ENCODE data around the gene DIDO1. TPM values are rescaled to one million over a fixed set of nuclear protein-coding genes. Genes with fewer than 3 reads are reported as not detected.

DIDO1 gene
- total and polyA plus RNA-seq, 2 of the 13 experiments (the other 11 are each of a cell fraction or from before 2014, with no cell fraction given): 75.0 to 75.1 TPM

DNA sequence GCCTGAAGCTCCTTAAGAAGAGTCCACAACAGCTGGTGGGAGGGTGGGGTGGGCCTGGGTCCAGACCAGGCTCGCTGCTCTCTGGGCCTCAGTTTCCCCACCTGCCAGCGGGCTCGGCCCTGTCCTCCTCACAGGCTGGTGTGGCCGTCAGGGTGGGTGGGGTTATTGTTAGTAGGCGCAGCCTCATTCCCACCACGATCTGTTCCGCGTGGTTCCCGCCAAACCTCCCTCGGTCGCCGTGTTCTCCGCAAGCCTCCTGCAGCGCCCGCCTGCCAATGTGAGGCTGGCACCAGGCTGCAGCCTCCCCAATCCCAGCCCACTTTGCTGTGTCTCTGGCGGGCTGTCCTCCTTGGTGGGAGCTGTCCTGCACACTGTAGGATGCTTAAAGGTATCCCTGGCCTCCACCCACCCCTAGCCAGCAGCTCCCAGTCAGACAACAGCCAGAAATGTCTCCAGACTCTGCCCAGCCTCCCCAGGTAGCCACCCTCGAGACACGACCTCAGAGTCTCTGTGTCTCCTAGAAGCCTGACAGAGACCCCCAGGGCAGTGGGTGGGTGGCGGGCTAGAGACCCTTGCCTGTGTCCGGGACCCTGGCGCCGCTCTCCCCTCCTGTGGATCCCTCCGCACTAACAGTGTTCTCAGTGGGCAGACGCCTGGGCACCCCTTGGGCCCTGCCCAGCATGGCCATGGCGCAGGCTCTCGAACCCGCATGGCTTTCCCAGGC, 41.5 kb upstream of the DIDO1 start (continued):
- TF ChIP-seq POLR2AphosphoS5 (IDR thresholded peaks at IDR 0.05; ENCODE audit: low read depth, low read length): peak; percentile 52; the same call in 1 of the 2 replicates
- TF ChIP-seq, protein P1, sequence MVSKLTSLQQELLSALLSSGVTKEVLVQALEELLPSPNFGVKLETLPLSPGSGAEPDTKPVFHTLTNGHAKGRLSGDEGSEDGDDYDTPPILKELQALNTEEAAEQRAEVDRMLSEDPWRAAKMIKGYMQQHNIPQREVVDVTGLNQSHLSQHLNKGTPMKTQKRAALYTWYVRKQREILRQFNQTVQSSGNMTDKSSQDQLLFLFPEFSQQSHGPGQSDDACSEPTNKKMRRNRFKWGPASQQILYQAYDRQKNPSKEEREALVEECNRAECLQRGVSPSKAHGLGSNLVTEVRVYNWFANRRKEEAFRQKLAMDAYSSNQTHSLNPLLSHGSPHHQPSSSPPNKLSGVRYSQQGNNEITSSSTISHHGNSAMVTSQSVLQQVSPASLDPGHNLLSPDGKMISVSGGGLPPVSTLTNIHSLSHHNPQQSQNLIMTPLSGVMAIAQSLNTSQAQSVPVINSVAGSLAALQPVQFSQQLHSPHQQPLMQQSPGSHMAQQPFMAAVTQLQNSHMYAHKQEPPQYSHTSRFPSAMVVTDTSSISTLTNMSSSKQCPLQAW (CRISPR knock-in tag; IDR thresholded peaks at IDR 0.05): 0 out of 2 replicates have a peak, but pooled peaks have one; percentile 6
- TF ChIP-seq, protein P2, sequence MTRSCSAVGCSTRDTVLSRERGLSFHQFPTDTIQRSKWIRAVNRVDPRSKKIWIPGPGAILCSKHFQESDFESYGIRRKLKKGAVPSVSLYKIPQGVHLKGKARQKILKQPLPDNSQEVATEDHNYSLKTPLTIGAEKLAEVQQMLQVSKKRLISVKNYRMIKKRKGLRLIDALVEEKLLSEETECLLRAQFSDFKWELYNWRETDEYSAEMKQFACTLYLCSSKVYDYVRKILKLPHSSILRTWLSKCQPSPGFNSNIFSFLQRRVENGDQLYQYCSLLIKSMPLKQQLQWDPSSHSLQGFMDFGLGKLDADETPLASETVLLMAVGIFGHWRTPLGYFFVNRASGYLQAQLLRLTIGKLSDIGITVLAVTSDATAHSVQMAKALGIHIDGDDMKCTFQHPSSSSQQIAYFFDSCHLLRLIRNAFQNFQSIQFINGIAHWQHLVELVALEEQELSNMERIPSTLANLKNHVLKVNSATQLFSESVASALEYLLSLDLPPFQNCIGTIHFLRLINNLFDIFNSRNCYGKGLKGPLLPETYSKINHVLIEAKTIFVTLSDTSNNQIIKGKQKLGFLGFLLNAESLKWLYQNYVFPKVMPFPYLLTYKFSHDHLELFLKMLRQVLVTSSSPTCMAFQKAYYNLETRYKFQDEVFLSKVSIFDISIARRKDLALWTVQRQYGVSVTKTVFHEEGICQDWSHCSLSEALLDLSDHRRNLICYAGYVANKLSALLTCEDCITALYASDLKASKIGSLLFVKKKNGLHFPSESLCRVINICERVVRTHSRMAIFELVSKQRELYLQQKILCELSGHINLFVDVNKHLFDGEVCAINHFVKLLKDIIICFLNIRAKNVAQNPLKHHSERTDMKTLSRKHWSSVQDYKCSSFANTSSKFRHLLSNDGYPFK (CRISPR knock-in tag; IDR thresholded peaks at IDR 0.05; ENCODE audit: borderline replicate concordance): no peak
- TF ChIP-seq ZNF567 (CRISPR knock-in tag; IDR thresholded peaks at IDR 0.05; ENCODE audit: borderline replicate concordance): no peak
- peak; percentile 84 for TF ChIP-seq RBFOX2 (IDR thresholded peaks at IDR 0.05; ENCODE audit: low read depth, low read length)
- TF ChIP-seq, protein P3, sequence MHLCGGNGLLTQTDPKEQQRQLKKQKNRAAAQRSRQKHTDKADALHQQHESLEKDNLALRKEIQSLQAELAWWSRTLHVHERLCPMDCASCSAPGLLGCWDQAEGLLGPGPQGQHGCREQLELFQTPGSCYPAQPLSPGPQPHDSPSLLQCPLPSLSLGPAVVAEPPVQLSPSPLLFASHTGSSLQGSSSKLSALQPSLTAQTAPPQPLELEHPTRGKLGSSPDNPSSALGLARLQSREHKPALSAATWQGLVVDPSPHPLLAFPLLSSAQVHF (CRISPR knock-in tag; IDR thresholded peaks at IDR 0.05): 0 out of 2 replicates have a peak, but pooled peaks have one; percentile 18
- TF ChIP-seq ZNF776 (CRISPR knock-in tag; IDR thresholded peaks at IDR 0.05): 0 out of 2 replicates have a peak, but pooled peaks have one; percentile 43
- TF ChIP-seq MED8 (CRISPR knock-in tag; IDR thresholded peaks at IDR 0.05; ENCODE audit: insufficient replicate concordance): peak; percentile 32
- TF ChIP-seq, protein P4, sequence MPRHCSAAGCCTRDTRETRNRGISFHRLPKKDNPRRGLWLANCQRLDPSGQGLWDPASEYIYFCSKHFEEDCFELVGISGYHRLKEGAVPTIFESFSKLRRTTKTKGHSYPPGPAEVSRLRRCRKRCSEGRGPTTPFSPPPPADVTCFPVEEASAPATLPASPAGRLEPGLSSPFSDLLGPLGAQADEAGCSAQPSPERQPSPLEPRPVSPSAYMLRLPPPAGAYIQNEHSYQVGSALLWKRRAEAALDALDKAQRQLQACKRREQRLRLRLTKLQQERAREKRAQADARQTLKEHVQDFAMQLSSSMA (CRISPR knock-in tag; IDR thresholded peaks at IDR 0.05): 0 out of 2 replicates have a peak, but pooled peaks have one; percentile 52
- TF ChIP-seq ZNF709 (CRISPR knock-in tag; IDR thresholded peaks at IDR 0.05): 0 out of 2 replicates have a peak, but pooled peaks have one; percentile 4

Measured in HepG2 (cell line).